Activated T-cell treated with anti-CD3 and anti-CD28 coated beads, Interleukin-2, amount 50 U/mL, for 24 hours (primary cell): Measurements from ENCODE around the gene GAREM1.
"Not testable (repeated sequence)": the region's sequence is repeated elsewhere in the genome, so short reads cannot be mapped to it uniquely, and the experiment has no call there.

Source experiments
- DNase-seq: peaks from one replicate; pipeline ENCODE4 v3.0.0-alpha.2; 2020
- H3K27ac Mint-ChIP-seq: 2 replicates; pipeline ENCODE4 v1.8.0; 2020; ENCODE audit warnings: mild to moderate bottlenecking, mixed read lengths
- H3K27me3 Mint-ChIP-seq: 2 replicates; pipeline ENCODE4 v1.8.0; 2020; ENCODE audit warnings: mixed read lengths
- H3K36me3 Mint-ChIP-seq: 2 replicates; pipeline ENCODE4 v1.8.0; 2020; ENCODE audit warnings: low read depth, mixed read lengths
- H3K4me1 Mint-ChIP-seq: 2 replicates; pipeline ENCODE4 v1.8.0; 2020; ENCODE audit warnings: low read depth, mixed read lengths
- H3K4me3 Mint-ChIP-seq: 2 replicates; pipeline ENCODE4 v1.8.0; 2020; ENCODE audit warnings: mild to moderate bottlenecking, moderate library complexity, mixed read lengths
- H3K9me3 Mint-ChIP-seq: 2 replicates; pipeline ENCODE4 v1.8.0; 2020; ENCODE audit warnings: mixed read lengths

GAREM1 gene

DNA sequence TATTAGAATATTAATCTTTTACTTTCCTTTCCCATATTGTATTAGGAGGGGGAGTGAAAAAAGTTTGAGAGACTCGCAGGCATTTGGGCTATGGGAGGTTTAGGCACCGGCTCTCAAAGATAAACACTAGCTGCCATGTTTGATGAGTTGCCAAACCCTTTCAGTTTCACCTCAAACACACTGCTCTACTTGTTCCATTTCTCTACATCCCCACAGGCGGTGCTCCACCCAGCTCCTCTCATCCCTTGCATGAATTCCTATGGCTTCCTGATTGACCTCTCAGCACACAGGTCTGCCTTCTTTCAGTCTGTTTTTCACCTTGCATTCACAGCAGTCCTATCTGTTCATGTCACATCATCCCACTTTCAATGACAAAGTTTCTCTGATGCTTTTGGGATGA lies 215.1 kb downstream of the GAREM1 start:
- H3K27ac Mint-ChIP-seq: no peak overlapping the region
- no peak overlapping the region for H3K4me3 Mint-ChIP-seq
- no peaks in the 10 kb centered on the region for H3K9me3 Mint-ChIP-seq
- no peaks in the 10 kb centered on the region for H3K36me3 Mint-ChIP-seq
- no peaks in the 10 kb centered on the region for H3K4me1 Mint-ChIP-seq
- peaks cover 18% of the 10 kb centered on the region for H3K27me3 Mint-ChIP-seq
- DNase-seq: no peak

DNA sequence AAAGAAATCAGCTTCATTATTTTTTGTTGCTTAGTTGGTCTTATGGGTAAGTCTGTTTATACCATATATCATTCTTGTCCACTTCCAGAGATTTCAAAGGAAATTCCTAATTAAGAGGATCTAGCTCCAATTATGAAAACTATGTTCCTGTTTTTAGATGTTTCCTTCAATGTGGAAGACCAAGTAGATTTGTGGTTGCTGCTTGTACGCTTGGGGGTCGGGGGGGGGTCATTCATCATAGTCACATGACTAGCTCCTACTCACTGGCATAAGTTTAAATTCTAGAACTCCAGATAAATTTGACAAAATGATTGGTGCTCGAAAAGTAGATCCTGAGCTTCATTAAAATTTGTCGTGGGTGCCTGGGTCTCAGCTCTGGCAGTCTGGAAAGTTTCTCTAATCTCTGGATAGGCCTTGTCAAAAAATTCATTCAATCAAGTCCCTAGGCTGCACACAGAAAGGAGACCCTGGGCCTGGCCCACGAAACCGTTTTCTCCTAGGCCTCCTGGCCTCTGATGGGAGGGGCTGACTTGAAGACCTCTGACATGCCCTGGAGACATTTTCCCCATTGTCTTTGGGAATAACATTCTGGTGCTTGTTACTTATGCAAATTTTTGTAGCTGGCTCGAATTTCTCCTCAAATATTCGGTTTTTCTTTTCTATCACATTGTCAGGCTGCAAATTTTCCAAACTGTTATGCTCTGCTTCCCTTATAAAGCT lies 218.4 kb downstream of the GAREM1 start:
- Mint-ChIP-seq H3K27me3 (peaks cover 31% of the 10 kb centered on the region), H3K9me3 (no peaks in the 10 kb centered on the region), H3K36me3 (no peaks in the 10 kb centered on the region), H3K27ac (no peak overlapping the region), H3K4me1 (no peaks in the 10 kb centered on the region), H3K4me3 (no peak overlapping the region)
- DNase-seq: no peak

DNA sequence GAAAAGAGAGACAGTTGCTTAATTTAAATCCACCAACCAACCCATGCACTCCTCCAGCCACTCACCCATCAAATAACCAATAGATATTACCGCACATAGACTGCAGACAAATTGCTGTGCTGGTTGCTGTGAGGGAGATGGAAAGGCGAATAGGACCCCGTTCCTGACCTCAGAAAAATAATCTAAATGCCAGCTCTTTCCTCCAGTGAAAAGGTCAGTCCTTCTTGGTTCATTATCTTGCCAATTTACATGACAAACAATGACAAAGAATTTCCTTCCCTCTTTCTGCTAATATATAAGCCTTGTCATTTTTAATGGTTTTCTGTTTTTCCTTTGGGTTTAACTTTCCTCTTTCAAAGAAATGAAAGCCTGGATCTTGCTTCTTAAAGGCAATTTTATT lies 219.2 kb downstream of the GAREM1 start:
- Mint-ChIP-seq H3K9me3 (no peaks in the 10 kb centered on the region), H3K4me3 (no peak overlapping the region), H3K4me1 (no peaks in the 10 kb centered on the region), H3K36me3 (no peaks in the 10 kb centered on the region), H3K27me3 (peaks cover 30% of the 10 kb centered on the region), H3K27ac (no peak overlapping the region)
- no peak for DNase-seq

DNA sequence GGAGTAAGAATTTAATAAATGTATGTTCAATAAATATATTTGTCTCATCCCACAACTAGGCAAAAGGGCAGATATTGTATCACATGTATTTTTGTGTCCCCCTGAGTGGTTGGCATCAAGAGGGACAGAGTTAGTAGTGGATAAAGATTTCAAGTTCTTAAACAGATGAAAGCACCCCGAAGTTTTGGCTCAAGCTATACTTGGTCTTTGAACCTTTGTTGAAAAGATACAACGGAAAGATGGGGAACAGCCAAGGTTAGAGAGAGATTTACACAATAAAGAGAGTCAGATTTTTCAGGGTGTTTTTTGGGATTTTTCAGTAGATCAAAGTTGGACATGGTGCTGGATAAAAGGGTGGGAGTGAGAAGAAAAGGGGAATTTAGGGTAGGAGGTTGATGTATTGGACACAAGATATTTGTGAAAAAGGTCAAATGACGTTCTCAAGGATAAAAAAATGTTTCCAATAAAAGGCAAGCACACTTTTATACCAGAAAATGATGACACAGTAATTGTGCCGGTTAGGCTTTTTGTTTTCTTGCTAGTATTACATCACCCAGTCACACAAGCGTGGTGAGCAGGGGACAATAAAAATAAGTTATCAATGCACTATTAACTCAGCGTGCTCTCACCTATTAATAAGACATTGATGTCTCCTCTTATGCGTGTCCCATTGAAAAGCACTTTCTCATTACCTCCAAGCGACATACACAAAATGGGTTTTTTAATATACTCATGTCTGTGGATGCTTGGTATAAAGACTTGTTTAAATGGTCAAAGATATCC lies 221.3 kb downstream of the GAREM1 start:
- H3K4me1 Mint-ChIP-seq: no peaks in the 10 kb centered on the region
- peaks cover 27% of the 10 kb centered on the region for H3K27me3 Mint-ChIP-seq
- no peaks in the 10 kb centered on the region for H3K36me3 Mint-ChIP-seq
- DNase-seq: no peak
- H3K27ac Mint-ChIP-seq: no peak overlapping the region
- no peaks in the 10 kb centered on the region for H3K9me3 Mint-ChIP-seq
- no peak overlapping the region for H3K4me3 Mint-ChIP-seq

DNA sequence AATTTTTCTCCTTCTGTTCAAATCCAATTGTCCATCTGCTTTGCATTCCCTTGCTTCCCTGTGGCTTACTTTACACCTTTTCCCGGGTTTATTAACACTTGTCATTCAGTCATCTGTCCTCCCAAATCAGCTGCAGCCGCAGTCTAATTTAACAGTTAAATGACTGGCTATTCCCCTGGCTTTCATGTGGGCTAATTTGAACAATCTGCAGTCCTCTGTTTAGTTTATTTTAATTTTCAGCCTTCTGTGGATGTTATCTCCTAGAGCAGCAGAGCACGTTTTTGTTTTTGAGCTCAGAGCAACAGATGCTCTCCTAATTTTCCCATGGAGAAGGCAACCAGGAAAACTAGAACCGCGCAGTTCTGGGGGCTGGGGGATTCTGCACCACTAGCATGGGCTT lies 225.8 kb downstream of the GAREM1 start:
- Mint-ChIP-seq H3K27ac (no peak overlapping the region), H3K36me3 (no peaks in the 10 kb centered on the region), H3K4me1 (no peaks in the 10 kb centered on the region), H3K4me3 (no peak overlapping the region), H3K27me3 (peaks cover 13% of the 10 kb centered on the region), H3K9me3 (no peaks in the 10 kb centered on the region)
- DNase-seq: no peak

DNA sequence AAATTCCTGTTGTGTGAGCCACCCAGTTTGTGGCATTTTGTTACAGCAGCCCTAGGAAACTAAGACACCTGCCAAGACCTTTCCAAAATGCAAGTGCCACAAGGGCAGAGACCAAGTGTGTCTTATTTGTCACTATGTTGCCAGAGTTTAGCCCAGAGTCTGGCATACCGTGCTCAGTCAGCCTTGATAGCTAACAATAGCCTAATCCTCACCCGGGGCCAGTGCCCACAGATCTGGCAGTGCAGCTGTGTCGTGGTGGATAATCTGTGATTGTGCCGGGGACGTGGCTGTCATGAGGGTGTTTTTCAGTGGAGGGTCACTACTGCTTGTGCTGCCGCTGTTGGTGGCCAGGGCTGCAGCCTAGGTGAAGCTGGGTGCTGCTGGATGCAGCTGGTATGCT lies 227.3 kb downstream of the GAREM1 start:
- no peak for DNase-seq
- Mint-ChIP-seq H3K4me3 (no peak overlapping the region), H3K4me1 (no peaks in the 10 kb centered on the region), H3K36me3 (no peaks in the 10 kb centered on the region), H3K27ac (no peak overlapping the region), H3K27me3 (peaks cover 3% of the 10 kb centered on the region), H3K9me3 (no peaks in the 10 kb centered on the region)

DNA sequence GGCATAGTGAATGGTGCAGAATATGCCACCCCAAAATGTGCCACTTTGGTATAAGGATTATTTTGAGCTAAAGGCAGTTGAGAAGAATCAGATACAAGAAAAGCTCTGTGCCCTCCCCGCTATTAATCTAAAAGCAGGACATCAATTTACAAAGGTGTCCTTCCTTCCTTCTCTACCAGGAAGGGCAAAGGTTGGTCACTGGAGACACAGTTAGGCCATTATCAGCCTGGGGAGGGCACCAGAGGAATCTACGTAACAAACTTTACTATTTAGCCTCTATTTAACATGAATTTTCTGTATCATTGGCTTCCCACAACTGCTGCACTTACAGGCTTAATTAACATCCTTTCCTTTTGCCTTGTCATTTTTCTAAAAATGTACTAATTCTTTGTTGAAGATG lies 228.3 kb downstream of the GAREM1 start:
- H3K36me3 Mint-ChIP-seq: no peaks in the 10 kb centered on the region
- no peak for DNase-seq
- H3K27ac Mint-ChIP-seq: no peak overlapping the region
- no peaks in the 10 kb centered on the region for H3K4me1 Mint-ChIP-seq
- peaks cover 3% of the 10 kb centered on the region for H3K27me3 Mint-ChIP-seq
- no peak overlapping the region for H3K4me3 Mint-ChIP-seq
- H3K9me3 Mint-ChIP-seq: no peaks in the 10 kb centered on the region

DNA sequence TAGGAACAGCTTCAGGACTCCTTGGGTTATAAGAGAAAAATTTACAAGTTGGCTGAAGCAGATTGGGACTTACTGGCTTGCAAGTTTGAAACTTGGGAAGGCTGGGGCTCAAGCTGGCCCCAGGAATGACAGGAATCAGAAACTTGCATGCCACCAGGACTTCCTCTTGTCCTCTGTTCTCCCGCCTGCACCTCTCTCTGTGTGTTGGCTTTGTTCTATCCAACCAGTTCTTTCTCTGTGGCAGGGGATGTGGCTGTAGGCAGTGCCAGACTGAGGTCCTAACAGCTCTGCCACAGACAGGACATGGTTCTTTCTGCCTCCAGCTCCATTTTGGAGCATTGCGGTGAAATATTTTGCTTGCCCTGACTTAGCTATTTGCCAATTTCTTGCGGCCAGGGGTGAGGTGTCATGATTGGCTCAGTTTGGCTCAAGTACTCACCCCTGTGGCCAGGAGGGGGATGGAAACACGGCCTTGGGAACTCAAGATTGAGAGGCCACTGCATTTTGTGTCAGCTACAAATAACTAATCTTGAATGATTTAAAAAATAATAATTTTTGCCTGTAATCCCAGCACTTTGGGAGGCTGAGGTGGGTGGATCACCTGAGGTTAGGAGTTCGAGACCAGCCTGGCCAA lies 231.9 kb downstream of the GAREM1 start:
- peaks cover 14% of the 10 kb centered on the region for H3K27me3 Mint-ChIP-seq
- peaks cover 3% of the 10 kb centered on the region for H3K9me3 Mint-ChIP-seq
- no peaks in the 10 kb centered on the region for H3K4me1 Mint-ChIP-seq
- no peak overlapping the region for H3K27ac Mint-ChIP-seq
- no peak for DNase-seq
- H3K4me3 Mint-ChIP-seq: no peak overlapping the region
- H3K36me3 Mint-ChIP-seq: no peaks in the 10 kb centered on the region

DNA sequence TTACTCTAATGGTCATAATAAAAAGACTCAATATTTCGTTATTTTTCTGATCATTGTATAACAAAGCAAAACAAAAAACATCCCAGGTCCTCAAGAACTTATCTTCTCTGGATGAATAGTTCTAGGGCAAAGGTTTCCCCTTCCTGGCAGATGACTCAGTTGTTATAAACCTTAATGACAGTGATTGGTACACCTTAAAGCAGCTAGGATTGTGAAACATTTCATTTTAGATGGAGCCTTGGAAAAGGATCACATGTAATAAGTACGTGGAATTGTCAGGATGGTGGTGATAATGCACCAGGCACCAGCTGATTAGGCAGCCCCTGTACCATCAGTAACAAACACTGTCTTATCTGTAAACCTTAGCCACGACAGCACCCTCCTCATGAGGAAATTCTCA lies 233.6 kb downstream of the GAREM1 start:
- H3K27ac Mint-ChIP-seq: no peak overlapping the region
- no peak for DNase-seq
- H3K9me3 Mint-ChIP-seq: peaks cover 3% of the 10 kb centered on the region
- no peak overlapping the region for H3K4me3 Mint-ChIP-seq
- peaks cover 17% of the 10 kb centered on the region for H3K27me3 Mint-ChIP-seq
- H3K4me1 Mint-ChIP-seq: no peaks in the 10 kb centered on the region
- no peaks in the 10 kb centered on the region for H3K36me3 Mint-ChIP-seq

DNA sequence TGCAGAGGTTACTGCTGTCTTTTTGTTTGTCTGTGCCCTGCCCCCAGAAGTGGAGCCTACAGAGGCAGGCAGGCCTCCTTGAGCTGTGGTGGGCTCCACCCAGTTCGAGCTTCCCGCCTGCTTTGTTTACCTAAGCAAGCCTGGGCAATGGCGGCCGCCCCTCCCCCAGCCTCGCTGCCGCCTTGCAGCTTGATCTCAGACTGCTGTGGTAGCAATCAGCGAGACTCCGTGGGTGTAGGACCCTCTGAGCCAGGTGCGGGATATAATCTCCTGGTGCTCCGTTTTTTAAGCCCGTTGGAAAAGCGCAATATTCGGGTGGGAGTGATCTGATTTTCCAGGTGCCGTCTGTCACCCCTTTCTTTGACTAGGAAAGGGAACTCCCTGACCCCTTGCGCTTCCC lies 237.3 kb downstream of the GAREM1 start:
- DNase-seq, H3K36me3 Mint-ChIP-seq, H3K4me1 Mint-ChIP-seq, H3K27ac Mint-ChIP-seq, H3K9me3 Mint-ChIP-seq, H3K4me3 Mint-ChIP-seq: not testable (repeated sequence)
- H3K27me3 Mint-ChIP-seq: peaks cover 19% of the 10 kb centered on the region

DNA sequence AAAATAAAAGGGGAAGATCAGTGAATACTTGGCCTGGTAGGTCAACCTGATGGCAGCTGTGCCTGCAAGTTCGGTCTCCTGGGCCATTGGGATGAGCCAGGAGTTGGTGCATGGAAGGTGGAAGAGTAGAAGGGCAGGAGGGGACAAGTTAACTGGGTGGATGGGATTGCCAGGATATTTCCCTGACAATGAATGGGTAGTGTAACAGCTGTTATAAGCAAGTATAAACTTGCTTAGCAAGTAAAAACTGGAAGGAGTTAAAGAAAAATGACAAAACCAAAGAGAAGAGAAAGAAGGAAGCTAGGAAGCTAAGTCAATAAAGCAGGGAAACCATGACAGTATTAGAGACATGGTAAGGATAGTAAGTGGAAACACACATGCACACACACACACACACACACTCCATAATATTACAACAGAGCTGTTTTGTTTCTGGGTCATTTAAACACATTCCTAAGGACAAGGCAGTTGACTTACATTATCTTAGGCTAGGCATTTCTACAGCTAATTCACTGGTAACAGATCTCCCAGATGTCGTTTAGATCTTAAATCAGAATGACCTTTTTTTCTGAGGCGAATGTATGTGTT lies 251.2 kb downstream of the GAREM1 start:
- no peaks in the 10 kb centered on the region for H3K36me3 Mint-ChIP-seq
- H3K27me3 Mint-ChIP-seq: no peaks in the 10 kb centered on the region
- H3K4me3 Mint-ChIP-seq: no peak overlapping the region
- H3K27ac Mint-ChIP-seq: no peak overlapping the region
- no peaks in the 10 kb centered on the region for H3K9me3 Mint-ChIP-seq
- DNase-seq: no peak
- H3K4me1 Mint-ChIP-seq: no peaks in the 10 kb centered on the region

DNA sequence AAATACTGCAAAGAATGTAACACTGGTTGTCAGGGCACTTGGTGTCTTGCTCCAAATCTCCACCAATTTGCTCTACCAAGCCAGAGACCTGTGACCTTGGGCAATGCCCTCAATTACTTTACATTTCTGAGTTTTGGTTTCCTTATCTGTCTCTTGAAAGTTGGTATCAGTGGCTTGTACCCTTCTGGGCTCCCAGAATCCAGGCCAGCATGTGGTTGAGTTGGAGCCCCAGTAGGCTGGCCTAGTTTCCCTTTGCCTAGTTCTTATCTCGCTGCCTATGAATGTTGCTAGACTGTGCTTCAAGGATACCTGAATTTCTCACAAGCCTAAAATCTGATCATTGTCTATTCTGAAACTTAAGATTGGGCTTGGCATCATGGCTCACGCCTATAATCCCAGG lies 254.3 kb downstream of the GAREM1 start:
- Mint-ChIP-seq H3K36me3 (no peaks in the 10 kb centered on the region), H3K27ac (no peak overlapping the region), H3K9me3 (no peaks in the 10 kb centered on the region), H3K4me3 (no peak overlapping the region), H3K27me3 (no peaks in the 10 kb centered on the region), H3K4me1 (no peaks in the 10 kb centered on the region)
- DNase-seq: no peak

DNA sequence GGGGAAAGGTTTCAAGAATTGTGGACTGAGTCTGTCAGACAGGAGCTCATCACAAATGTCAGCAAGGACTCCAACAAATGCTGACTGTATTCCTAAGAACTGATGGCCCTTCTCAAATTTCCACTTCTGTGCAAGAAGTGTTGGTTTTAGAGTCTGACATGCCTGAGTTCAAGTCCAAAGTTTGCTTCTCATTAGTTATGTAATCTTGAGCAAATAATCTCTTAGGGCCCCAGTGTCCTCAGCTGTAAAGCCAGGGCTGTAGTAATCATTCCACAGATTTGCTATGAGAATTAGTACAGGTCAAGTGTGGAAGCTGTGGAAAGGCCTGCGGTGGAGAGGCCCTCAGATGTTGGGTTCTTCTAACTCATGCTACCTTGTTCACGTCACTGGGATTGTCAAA lies 257.0 kb downstream of the GAREM1 start:
- no peaks in the 10 kb centered on the region for H3K27me3 Mint-ChIP-seq
- H3K36me3 Mint-ChIP-seq: no peaks in the 10 kb centered on the region
- H3K9me3 Mint-ChIP-seq: no peaks in the 10 kb centered on the region
- no peak overlapping the region for H3K4me3 Mint-ChIP-seq
- no peaks in the 10 kb centered on the region for H3K4me1 Mint-ChIP-seq
- DNase-seq: no peak
- no peak overlapping the region for H3K27ac Mint-ChIP-seq
